ENCODE measurements around the gene HMCN2. TPM values are rescaled to one million over a fixed set of nuclear protein-coding genes. Genes with fewer than 3 reads are reported as not detected.

The HMCN2 gene
- total RNA-seq, 1 donor from 2014 or later = under 0.01 TPM

- DNase-seq (ENCODE audit: low read depth in 2 of 2) = no peak
Observed at GRCh38 chr9:130448035-130448624, 182.6 kb downstream of the HMCN2 start.

GRCh38 chr9:130448771-130449603 lies 183.4 kb downstream of the HMCN2 start:
- DNase-seq (ENCODE audit: low read depth in 2 of 2) = no peak

- no peak for DNase-seq (ENCODE audit: low read depth in 2 of 2)
Observed at GRCh38 chr9:130450344-130451003, 184.9 kb downstream of the HMCN2 start.

GRCh38 chr9:130451004-130451390 lies 185.4 kb downstream of the HMCN2 start:
- DNase-seq (ENCODE audit: low read depth in 2 of 2) = no peak

GRCh38 chr9:130451509-130452388 lies 186.2 kb downstream of the HMCN2 start:
- peak; percentile 26 to 90 for DNase-seq (ENCODE audit: low read depth in 2 of 2)

- no peak for DNase-seq (ENCODE audit: low read depth in 2 of 2)
Observed at GRCh38 chr9:130452835-130453234, 187.3 kb downstream of the HMCN2 start.

- DNase-seq (ENCODE audit: low read depth in 2 of 2) = peak; percentile 89 to 95
Observed at GRCh38 chr9:130453487-130453886, 187.9 kb downstream of the HMCN2 start.

GRCh38 chr9:130454096-130454811 lies 188.7 kb downstream of the HMCN2 start:
- no peak for DNase-seq (ENCODE audit: low read depth in 2 of 2)

- DNase-seq (ENCODE audit: low read depth in 2 of 2) = no peak
Observed at GRCh38 chr9:130454812-130455325, 189.3 kb downstream of the HMCN2 start.

- no peak for DNase-seq (ENCODE audit: low read depth in 2 of 2)
Observed at GRCh38 chr9:130458027-130458803, 192.7 kb downstream of the HMCN2 start.

- no peak for DNase-seq (ENCODE audit: low read depth in 2 of 2)
Observed at GRCh38 chr9:130458804-130459067, 193.2 kb downstream of the HMCN2 start.

GRCh38 chr9:130459151-130459550 lies 193.6 kb downstream of the HMCN2 start:
- no peak for DNase-seq (ENCODE audit: low read depth in 2 of 2)

- no peak for DNase-seq (ENCODE audit: low read depth in 2 of 2)
Observed at GRCh38 chr9:130459941-130460669, 194.5 kb downstream of the HMCN2 start.

- DNase-seq (ENCODE audit: low read depth in 2 of 2) = peak in 1 of 2 donors; percentile 37
Observed at GRCh38 chr9:130461218-130461630, 195.7 kb downstream of the HMCN2 start.

GRCh38 chr9:130461731-130462130 lies 196.2 kb downstream of the HMCN2 start:
- DNase-seq (ENCODE audit: low read depth in 2 of 2) = no peak

- no peak for DNase-seq (ENCODE audit: low read depth in 2 of 2)
Observed at GRCh38 chr9:130462685-130463540, 197.4 kb downstream of the HMCN2 start.

GRCh38 chr9:130463763-130464745 lies 198.5 kb downstream of the HMCN2 start:
- no peak for DNase-seq (ENCODE audit: low read depth in 2 of 2)
